Keratinocyte (primary cell): ENCODE measurements around the gene PFKP.

ENCODE experiments used
- EZH2 ChIP-seq: IDR thresholded peaks from one replicate; pipeline ENCODE4 v1.6.1; 2012; ENCODE audit warnings: inconsistent platforms, mild to moderate bottlenecking, low read length, moderate library complexity
- TF ChIP-seq, protein P1 (sequence below), 3 experiments: IDR thresholded peaks in 1 of 3; conservative IDR thresholded peaks in 1 of 3; optimal IDR thresholded peaks in 1 of 3; 2 replicates in 2 of 3; 3 replicates in 1 of 3; pipeline versions ENCODE3 to v1.5.1; 2011; ENCODE audit warnings: low read length in 3 of 3, mild to moderate bottlenecking in 3 of 3, moderate library complexity in 2 of 3, control low read depth in 1 of 3, inconsistent platforms in 1 of 3; ENCODE audit not compliant: insufficient read depth in 2 of 3; ENCODE audit errors: extremely low read depth in 1 of 3

DNA sequence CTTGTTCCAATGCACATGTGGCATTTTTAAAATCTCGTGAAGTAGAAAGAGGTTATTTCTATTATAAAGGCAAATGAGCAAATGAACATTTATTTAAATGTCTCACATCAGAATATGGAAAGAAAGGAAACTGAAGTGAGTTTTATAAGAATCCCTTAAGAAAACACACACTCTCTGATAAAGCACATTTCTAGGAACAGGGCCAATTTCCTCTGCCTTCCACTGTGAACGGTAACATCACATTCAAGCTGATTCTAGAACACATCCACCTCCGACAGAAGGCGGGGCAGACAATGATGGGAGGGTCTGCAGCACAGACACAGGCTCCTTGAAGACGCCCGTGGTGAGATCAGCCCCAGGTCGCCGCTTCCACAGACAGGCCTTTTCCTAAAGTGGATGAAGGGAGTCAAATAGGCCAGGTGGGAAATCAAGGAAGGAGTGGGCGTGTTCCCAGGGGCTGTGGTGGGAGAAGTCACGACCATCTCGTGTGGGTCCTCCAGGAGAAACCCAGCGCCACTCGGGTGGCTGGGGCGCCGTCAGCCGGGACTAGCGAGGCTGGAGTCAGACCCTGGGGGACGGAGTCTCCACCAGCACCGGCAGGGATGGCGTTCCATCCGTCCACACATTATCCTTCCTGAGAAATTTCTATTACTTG is 74.1 kb downstream of the PFKP start:
- TF ChIP-seq, protein P1, sequence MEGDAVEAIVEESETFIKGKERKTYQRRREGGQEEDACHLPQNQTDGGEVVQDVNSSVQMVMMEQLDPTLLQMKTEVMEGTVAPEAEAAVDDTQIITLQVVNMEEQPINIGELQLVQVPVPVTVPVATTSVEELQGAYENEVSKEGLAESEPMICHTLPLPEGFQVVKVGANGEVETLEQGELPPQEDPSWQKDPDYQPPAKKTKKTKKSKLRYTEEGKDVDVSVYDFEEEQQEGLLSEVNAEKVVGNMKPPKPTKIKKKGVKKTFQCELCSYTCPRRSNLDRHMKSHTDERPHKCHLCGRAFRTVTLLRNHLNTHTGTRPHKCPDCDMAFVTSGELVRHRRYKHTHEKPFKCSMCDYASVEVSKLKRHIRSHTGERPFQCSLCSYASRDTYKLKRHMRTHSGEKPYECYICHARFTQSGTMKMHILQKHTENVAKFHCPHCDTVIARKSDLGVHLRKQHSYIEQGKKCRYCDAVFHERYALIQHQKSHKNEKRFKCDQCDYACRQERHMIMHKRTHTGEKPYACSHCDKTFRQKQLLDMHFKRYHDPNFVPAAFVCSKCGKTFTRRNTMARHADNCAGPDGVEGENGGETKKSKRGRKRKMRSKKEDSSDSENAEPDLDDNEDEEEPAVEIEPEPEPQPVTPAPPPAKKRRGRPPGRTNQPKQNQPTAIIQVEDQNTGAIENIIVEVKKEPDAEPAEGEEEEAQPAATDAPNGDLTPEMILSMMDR (optimal IDR thresholded peaks at IDR 0.05 in 1 of 3, IDR thresholded peaks at IDR 0.05 in 1 of 3, conservative IDR thresholded peaks at IDR 0.05 in 1 of 3; ENCODE audit: extremely low read depth in 1 of 3, insufficient read depth in 2 of 3, low read length in 3 of 3) = no peak
- TF ChIP-seq EZH2 = no peak
